H1 (cell line): ENCODE data around the gene BMP4. TPM values are rescaled to one million over a fixed set of nuclear protein-coding genes. Genes with fewer than 3 reads are reported as not detected.

Source experiments
- CTCF ChIA-PET: fragments of 300-600 bp; sonication (Branson Sonifier 250); formaldehyde crosslinking; loops from one replicate; lab custom pipeline; 2021; ENCODE audit not compliant: partially characterized antibody; lab: Charles Lee
- POLR2A ChIA-PET: fragments of 300-600 bp; sonication (Branson Sonifier 250); formaldehyde crosslinking; loops from one replicate; lab custom pipeline; 2021; ENCODE audit warnings: inconsistent platforms; ENCODE audit not compliant: partially characterized antibody; lab: Charles Lee
- DNase-seq, 2 experiments: peaks; one replicate each; pipeline versions ENCODE4 v3.0.0 to v3.0.0-alpha.2; 2010 to 2022; ENCODE audit warnings: low spot score in 2 of 2, low read depth in 1 of 2, mixed read lengths in 1 of 2
- FAIRE-seq: peaks from 2 replicates; lab custom pipeline; 2011; peaks lifted over from hg19 to GRCh38; lab: Jason Lieb, UNC
- H2AFZ ChIP-seq: 2 replicates; pipeline ENCODE4 v1.8.1; 2012; ENCODE audit warnings: low read length, inconsistent platforms
- H2AK5ac ChIP-seq: 2 replicates; pipeline ENCODE4 v1.6.1; 2013; ENCODE audit warnings: low read depth, low read length
- H2BK120ac ChIP-seq: replicated peaks from 2 replicates; pipeline ENCODE3; 2013; ENCODE audit warnings: low read depth, low read length, inconsistent platforms
- H2BK12ac ChIP-seq: 2 replicates; pipeline ENCODE4 v1.6.1; 2013; ENCODE audit warnings: low read depth, low read length
- H2BK15ac ChIP-seq: 2 replicates; pipeline ENCODE4 v1.6.1; 2013; ENCODE audit warnings: low read length
- H2BK20ac ChIP-seq: 2 replicates; pipeline ENCODE4 v1.6.1; 2013; ENCODE audit warnings: low read length
- H2BK5ac ChIP-seq: 2 replicates; pipeline ENCODE4 v1.6.1; 2013; ENCODE audit warnings: low read depth, low read length
- H3K14ac ChIP-seq: 2 replicates; pipeline ENCODE4 v1.6.1; 2013; ENCODE audit warnings: inconsistent platforms; ENCODE audit not compliant: insufficient read length
- H3K18ac ChIP-seq: 2 replicates; pipeline ENCODE4 v1.6.1; 2013; ENCODE audit warnings: low read length; ENCODE audit errors: extremely low read depth
- H3K23ac ChIP-seq: 2 replicates; pipeline ENCODE4 v1.6.1; 2013; ENCODE audit warnings: inconsistent platforms; ENCODE audit not compliant: insufficient read length
- H3K23me2 ChIP-seq: 2 replicates; pipeline ENCODE4 v1.6.1; 2013; ENCODE audit warnings: low read depth, low read length
- H3K27ac ChIP-seq: 2 replicates; pipeline ENCODE4 v1.6.1; 2011; ENCODE audit warnings: low read depth, low read length, inconsistent platforms
- H3K27me3 ChIP-seq, 4 experiments: replicated peaks in 1 of 4; 1 replicate in 1 of 4; 2 replicates in 3 of 4; pipeline versions ENCODE4 v1.6.1 to v1.8.1; 2011 to 2013; ENCODE audit warnings: low read length in 3 of 4, mild to moderate bottlenecking in 3 of 4, inconsistent platforms in 2 of 4, mixed read lengths in 2 of 4, moderate library complexity in 1 of 4; ENCODE audit not compliant: control insufficient read depth in 3 of 4, insufficient read depth in 3 of 4; ENCODE audit errors: extremely low read depth in 1 of 4
- H3K36me3 ChIP-seq, 4 experiments: 2 replicates each; pipeline versions ENCODE4 v1.6.1 to v1.8.1; 2011 to 2013; ENCODE audit warnings: mild to moderate bottlenecking in 4 of 4, low read length in 3 of 4, moderate library complexity in 2 of 4, control low read depth in 1 of 4, inconsistent platforms in 1 of 4; ENCODE audit not compliant: insufficient read depth in 4 of 4, control insufficient read depth in 2 of 4
- H3K4ac ChIP-seq: replicated peaks from 2 replicates; pipeline ENCODE3; 2013; ENCODE audit warnings: low read length, low read depth, mixed read lengths, inconsistent platforms; ENCODE audit not compliant: insufficient read length
- H3K4me1 ChIP-seq, 4 experiments: replicated peaks in 1 of 4; 1 replicate in 1 of 4; 2 replicates in 3 of 4; pipeline versions ENCODE4 v1.6.1 to v1.8.1; 2011 to 2013; ENCODE audit warnings: low read length in 3 of 4, inconsistent platforms in 2 of 4, mixed read lengths in 1 of 4; ENCODE audit not compliant: insufficient read depth in 4 of 4, control insufficient read depth in 3 of 4
- H3K4me2 ChIP-seq, 2 experiments: 2 replicates each; pipeline versions ENCODE4 v1.6.1 to v1.8.1; 2011 to 2013; ENCODE audit warnings: low read depth in 2 of 2, low read length in 2 of 2, control low read depth in 1 of 2, inconsistent platforms in 1 of 2, mild to moderate bottlenecking in 1 of 2; ENCODE audit not compliant: insufficient read depth in 1 of 2
- H3K4me3 ChIP-seq, 4 experiments: fragments of 200-600, 300-600 bp in 1 of 4; sonication (generic), shearing (Covaris generic), sonication (Bioruptor Twin) in 1 of 4; 2 replicates each; pipeline versions ENCODE4 v1.5.1 to v1.8.1; 2011 to 2016; ENCODE audit warnings: low read length in 4 of 4, low read depth in 3 of 4, control low read depth in 2 of 4, inconsistent platforms in 2 of 4, mild to moderate bottlenecking in 2 of 4, mixed read lengths in 1 of 4, moderate library complexity in 1 of 4; ENCODE audit not compliant: insufficient read depth in 2 of 4; ENCODE audit errors: extremely low read depth in 1 of 4
- H3K56ac ChIP-seq: replicated peaks from 2 replicates; pipeline ENCODE3; 2013; ENCODE audit warnings: low read depth, mild to moderate bottlenecking, mixed read lengths, low read length, inconsistent platforms; ENCODE audit not compliant: insufficient read length
- H3K79me1 ChIP-seq: 2 replicates; pipeline ENCODE4 v1.6.1; 2013; ENCODE audit warnings: low read depth, low read length, control low read depth
- H3K79me2 ChIP-seq, 2 experiments: 2 replicates each; pipeline versions ENCODE4 v1.6.1 to v1.8.1; 2012 to 2013; ENCODE audit warnings: low read length in 2 of 2, mild to moderate bottlenecking in 2 of 2, inconsistent platforms in 1 of 2; ENCODE audit not compliant: insufficient read depth in 2 of 2, control insufficient read depth in 1 of 2
- H3K9ac ChIP-seq, 4 experiments: replicated peaks in 1 of 4; 1 replicate in 1 of 4; 2 replicates in 3 of 4; pipeline versions ENCODE4 v1.6.1 to v1.8.1; 2011 to 2013; ENCODE audit warnings: low read depth in 3 of 4, low read length in 3 of 4, control low read depth in 2 of 4, mild to moderate bottlenecking in 2 of 4, moderate library complexity in 2 of 4, inconsistent platforms in 1 of 4; ENCODE audit errors: extremely low read depth in 1 of 4
- H3K9me3 ChIP-seq, 2 experiments: 2 replicates each; pipeline versions ENCODE4 v1.6.1 to v1.8.1; 2012 to 2013; ENCODE audit warnings: mild to moderate bottlenecking in 2 of 2, moderate library complexity in 2 of 2, control low read depth in 1 of 2, inconsistent platforms in 1 of 2, low read depth in 1 of 2, low read length in 1 of 2, mixed read lengths in 1 of 2; ENCODE audit not compliant: insufficient read depth in 2 of 2
- H4K20me1 ChIP-seq, 2 experiments: replicated peaks in 1 of 2; 2 replicates each; pipeline versions ENCODE3 to v1.8.1; 2011 to 2013; ENCODE audit warnings: inconsistent platforms in 2 of 2, low read length in 2 of 2, mild to moderate bottlenecking in 1 of 2; ENCODE audit not compliant: insufficient read depth in 2 of 2, control insufficient read depth in 1 of 2
- H4K5ac ChIP-seq: 2 replicates; pipeline ENCODE4 v1.6.1; 2013; ENCODE audit warnings: low read length, low read depth, mixed read lengths, inconsistent platforms; ENCODE audit not compliant: insufficient read length
- H4K8ac ChIP-seq: 2 replicates; pipeline ENCODE4 v1.8.0; 2013; ENCODE audit warnings: mild to moderate bottlenecking, moderate library complexity, low read length, inconsistent platforms; ENCODE audit not compliant: insufficient read depth; ENCODE audit errors: extremely low read depth
- H4K91ac ChIP-seq: replicated peaks from 2 replicates; pipeline ENCODE3; 2013; ENCODE audit warnings: low read length, mixed read lengths, inconsistent platforms; ENCODE audit not compliant: insufficient read length
- ASH2L ChIP-seq: fragments of 200-600, 300-600 bp; sonication (generic); IDR thresholded peaks from one replicate; pipeline ENCODE4 v1.7.1; 2017; ENCODE audit warnings: low read length
- CHD1 ChIP-seq: IDR thresholded peaks from 2 replicates; pipeline ENCODE4 v1.6.1; 2012; ENCODE audit warnings: low read depth, low read length, improper control_type of control experiment
- CREB1 ChIP-seq: IDR thresholded peaks from 2 replicates; pipeline ENCODE4 v1.6.1; 2012; ENCODE audit warnings: inconsistent platforms
- FOSL1 ChIP-seq: IDR thresholded peaks from 2 replicates; pipeline ENCODE4 v1.6.1; 2011; ENCODE audit warnings: mild to moderate bottlenecking, low read depth, low read length, moderate library complexity; ENCODE audit not compliant: insufficient read depth
- MAX ChIP-seq: IDR thresholded peaks from 2 replicates; pipeline ENCODE4 v1.6.1; 2012; ENCODE audit warnings: inconsistent platforms
- SIN3A ChIP-seq, 2 experiments: IDR thresholded peaks in 1 of 2; conservative IDR thresholded peaks in 1 of 2; 2 replicates each; pipeline ENCODE4 v1.6.1; 2011 to 2012; ENCODE audit warnings: low read length in 2 of 2, improper control_type of control experiment in 1 of 2, low read depth in 1 of 2, mild to moderate bottlenecking in 1 of 2
- SIRT6 ChIP-seq: IDR thresholded peaks from one replicate; pipeline ENCODE4 v1.7.1; 2012; ENCODE audit warnings: low read length, inconsistent platforms
- YY1 ChIP-seq: IDR thresholded peaks from 2 replicates; pipeline ENCODE4 v1.6.1; 2011; ENCODE audit warnings: low read depth, mild to moderate bottlenecking, low read length
- WGBS, 2 experiments: shearing (Covaris generic) in 1 of 2; methylation state at CpG; one replicate each; pipeline versions ENCODE4 v1.1.6 to v1.1.7; 2013 to 2015; ENCODE audit warnings: low lambda C conversion rate in 2 of 2, mixed read lengths in 2 of 2, inconsistent platforms in 1 of 2, low coverage in 1 of 2, missing lambda C conversion rate in 1 of 2; ENCODE audit not compliant: insufficient replicate concordance in 2 of 2, insufficient coverage in 1 of 2, insufficient read length in 1 of 2; ENCODE audit errors: extremely low coverage in 1 of 2, missing lambda C conversion rate in 1 of 2; 5-methylcytosine and 5-hydroxymethylcytosine counted together
- polyA plus RNA-seq, 7 experiments: library from polyadenylated mRNA; depleted of rRNA in 3 of 7; stranded (reverse) in 5 of 7; unstranded in 2 of 7; fragments of >200 nt in 5 of 7; fragments of 200-250 nt in 2 of 7; gene quantifications; 1 replicate in 5 of 7; 2 replicates in 1 of 7; 4 replicates in 1 of 7; pipeline versions ENCODE4 v1.2.1 to v1.2.3, GENCODE V29; 2011 to 2013; ENCODE audit warnings: missing spikeins in 2 of 7, mixed read lengths in 2 of 7
- total RNA-seq: library from RNA; stranded (reverse); fragmentation: NEBNext Ultra II Directional; extraction: Animal tissue kit (Norgen Biotek cat#: 25700); gene quantifications from 2 replicates; pipeline ENCODE4 v1.2.1, GENCODE V29; 2021

The BMP4 gene
- total and polyA plus RNA-seq, 2 of the 8 experiments (the other 6 are each of a cell fraction or from before 2014, with no cell fraction given) = 2.3 to 5.4 TPM

- Histone ChIP-seq H3K18ac (no peak overlapping the region), H3K4ac (no peak overlapping the region), H3K14ac (no peak overlapping the region), H3K27me3 (no peaks in the 10 kb centered on the region), H4K91ac (no peak overlapping the region), H3K27ac (no peak overlapping the region), H3K56ac (no peak overlapping the region), H3K4me2 (no peak overlapping the region), H2AK5ac (no peak overlapping the region), H3K79me2 (no peaks in the 10 kb centered on the region), H3K9me3 (no peaks in the 10 kb centered on the region), H3K9ac (no peak overlapping the region), H2BK120ac (no peak overlapping the region), H3K79me1 (no peaks in the 10 kb centered on the region), H2AFZ (no peak overlapping the region), H4K8ac (no peak overlapping the region), H3K23ac (no peak overlapping the region), H3K4me3 (no peak overlapping the region), H2BK12ac (no peak overlapping the region), H3K23me2 (no peaks in the 10 kb centered on the region), H3K4me1 (peaks cover 0 to 3% (median 1%) of the 10 kb centered on the region in 4 experiments; a peak in 1 of 7 replicates), H2BK5ac (no peak overlapping the region), H4K5ac (no peak overlapping the region), H2BK20ac (no peak overlapping the region), H2BK15ac (no peak overlapping the region), H4K20me1 (no peaks in the 10 kb centered on the region), H3K36me3 (no peaks in the 10 kb centered on the region)
- ChIA-PET CTCF (interaction anchor here (0.6 to 1.2 kb wide), 3 partner anchors 17 to 247 kb away, joined by 3 to 5 read pairs (median 3); no protein-coding TSS in a partner anchor), POLR2A (no interaction called here)
- DNase-seq (no peak), FAIRE-seq (no peak)
- TF ChIP-seq MAX (no peak), YY1 (no peak), SIN3A (conservative IDR thresholded peaks at IDR 0.05 in 1 of 2, IDR thresholded peaks at IDR 0.05 in 1 of 2; ENCODE audit: low read depth in 1 of 2, low read length in 2 of 2) (no peak), SIRT6 (no peak), FOSL1 (no peak), CREB1 (no peak), CHD1 (no peak), ASH2L (no peak)
- WGBS, 2 experiments = 100% methylated on average over 1 of the region's 1 CpG; no CpG with 5 or more reads in 1 of the 2 experiments
These were observed 39.4 kb upstream of the BMP4 start for GRCh38 chr14:53996041-53996440.
